Testis (tissue), 2 donors: ENCODE results near the gene RIC1.

Experiments
- POLR2A ChIP-seq: fragments of 450-650 bp; IDR thresholded peaks from one replicate; pipeline ENCODE4 v1.6.1; 2017; ENCODE audit warnings: antibody characterized with exemption, mild to moderate bottlenecking, moderate library complexity
- TF ChIP-seq, protein P1 (sequence below), 3 experiments: fragments of 450-650 bp in 2 of 3; fragments of 200-600 bp in 1 of 3; sonication (generic) in 1 of 3; IDR thresholded peaks; one replicate each; pipeline ENCODE4 v1.5.1; 2016 to 2019; ENCODE audit warnings: antibody characterized with exemption in 3 of 3, mild to moderate bottlenecking in 2 of 3, moderate library complexity in 1 of 3

DNA sequence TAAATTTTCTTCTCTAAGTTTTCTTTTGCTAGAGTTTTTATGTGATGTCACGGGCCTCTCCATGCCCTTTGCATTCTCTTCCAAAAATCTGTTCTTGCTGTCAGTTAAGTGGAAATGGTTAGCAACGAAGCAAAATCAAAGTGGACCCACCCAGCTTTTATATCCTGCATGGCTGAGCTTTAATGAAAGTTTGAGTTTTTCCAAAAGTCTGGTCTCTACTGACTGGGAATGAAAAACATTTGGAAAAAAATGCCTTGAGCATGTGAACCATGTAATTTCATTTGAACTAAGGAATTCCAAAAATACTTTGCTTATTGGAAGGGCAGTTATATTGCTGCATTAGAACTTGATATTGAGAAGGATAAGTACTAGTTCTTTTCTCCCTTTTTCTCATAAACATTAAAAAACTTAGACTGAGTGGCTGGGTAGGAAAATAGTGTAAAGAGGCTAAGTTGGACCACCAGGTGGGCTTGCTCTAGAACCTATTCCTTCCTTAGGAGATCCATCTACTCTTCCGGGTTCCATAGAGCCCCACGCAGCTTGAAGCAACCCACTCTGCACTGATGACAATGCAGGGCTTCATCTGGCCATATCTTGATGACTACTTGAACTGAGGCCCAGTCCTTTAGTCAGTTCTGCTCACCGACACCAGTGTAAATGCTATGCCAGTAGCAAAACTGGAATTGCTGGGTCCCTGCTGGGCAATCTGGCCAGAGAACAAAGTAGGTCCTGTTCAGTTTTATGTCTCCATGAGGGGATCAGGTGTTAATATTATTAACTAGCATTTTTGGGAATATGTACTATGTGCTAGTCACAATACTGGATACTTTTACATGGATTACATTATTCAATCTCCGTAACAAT is 17.4 kb upstream of the RIC1 start:
- TF ChIP-seq POLR2A: no peak
- TF ChIP-seq, protein P1, sequence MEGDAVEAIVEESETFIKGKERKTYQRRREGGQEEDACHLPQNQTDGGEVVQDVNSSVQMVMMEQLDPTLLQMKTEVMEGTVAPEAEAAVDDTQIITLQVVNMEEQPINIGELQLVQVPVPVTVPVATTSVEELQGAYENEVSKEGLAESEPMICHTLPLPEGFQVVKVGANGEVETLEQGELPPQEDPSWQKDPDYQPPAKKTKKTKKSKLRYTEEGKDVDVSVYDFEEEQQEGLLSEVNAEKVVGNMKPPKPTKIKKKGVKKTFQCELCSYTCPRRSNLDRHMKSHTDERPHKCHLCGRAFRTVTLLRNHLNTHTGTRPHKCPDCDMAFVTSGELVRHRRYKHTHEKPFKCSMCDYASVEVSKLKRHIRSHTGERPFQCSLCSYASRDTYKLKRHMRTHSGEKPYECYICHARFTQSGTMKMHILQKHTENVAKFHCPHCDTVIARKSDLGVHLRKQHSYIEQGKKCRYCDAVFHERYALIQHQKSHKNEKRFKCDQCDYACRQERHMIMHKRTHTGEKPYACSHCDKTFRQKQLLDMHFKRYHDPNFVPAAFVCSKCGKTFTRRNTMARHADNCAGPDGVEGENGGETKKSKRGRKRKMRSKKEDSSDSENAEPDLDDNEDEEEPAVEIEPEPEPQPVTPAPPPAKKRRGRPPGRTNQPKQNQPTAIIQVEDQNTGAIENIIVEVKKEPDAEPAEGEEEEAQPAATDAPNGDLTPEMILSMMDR (IDR thresholded peaks at IDR 0.05): no peak
